ENCODE results near the gene KRT40.

The KRT40 gene

GRCh38 chr17:40984226-40984625, at the start of gene KRT40:
KRT40 (minus strand) TSS chr17:40984326; CDS start chr17:40984273, 53 bp downstream.
- no peaks in the 10 kb centered on the region for H3K4me1 ChIP-seq (ENCODE audit: insufficient read depth, low read length, poor library complexity, severe bottlenecking)
- TF ChIP-seq, protein P1, sequence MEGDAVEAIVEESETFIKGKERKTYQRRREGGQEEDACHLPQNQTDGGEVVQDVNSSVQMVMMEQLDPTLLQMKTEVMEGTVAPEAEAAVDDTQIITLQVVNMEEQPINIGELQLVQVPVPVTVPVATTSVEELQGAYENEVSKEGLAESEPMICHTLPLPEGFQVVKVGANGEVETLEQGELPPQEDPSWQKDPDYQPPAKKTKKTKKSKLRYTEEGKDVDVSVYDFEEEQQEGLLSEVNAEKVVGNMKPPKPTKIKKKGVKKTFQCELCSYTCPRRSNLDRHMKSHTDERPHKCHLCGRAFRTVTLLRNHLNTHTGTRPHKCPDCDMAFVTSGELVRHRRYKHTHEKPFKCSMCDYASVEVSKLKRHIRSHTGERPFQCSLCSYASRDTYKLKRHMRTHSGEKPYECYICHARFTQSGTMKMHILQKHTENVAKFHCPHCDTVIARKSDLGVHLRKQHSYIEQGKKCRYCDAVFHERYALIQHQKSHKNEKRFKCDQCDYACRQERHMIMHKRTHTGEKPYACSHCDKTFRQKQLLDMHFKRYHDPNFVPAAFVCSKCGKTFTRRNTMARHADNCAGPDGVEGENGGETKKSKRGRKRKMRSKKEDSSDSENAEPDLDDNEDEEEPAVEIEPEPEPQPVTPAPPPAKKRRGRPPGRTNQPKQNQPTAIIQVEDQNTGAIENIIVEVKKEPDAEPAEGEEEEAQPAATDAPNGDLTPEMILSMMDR (conservative IDR thresholded peaks at IDR 0.05; ENCODE audit: low read length) = no peak
- no peak for TF ChIP-seq EZH2phosphoT487 (IDR thresholded peaks at IDR 0.05; ENCODE audit: borderline replicate concordance)
- no peaks in the 10 kb centered on the region for H4K20me1 ChIP-seq (ENCODE audit: insufficient read depth, low read length, poor library complexity, severe bottlenecking)
- no peaks in the 10 kb centered on the region for H3F3A ChIP-seq (ENCODE audit: low read depth)
- H3K79me2 ChIP-seq (ENCODE audit: insufficient read depth, low read length) = no peaks in the 10 kb centered on the region
- no peak within 1 kb of the TSS for H3K4me2 ChIP-seq (ENCODE audit: low read depth, low read length, poor library complexity, severe bottlenecking)
- H3K4me3 ChIP-seq (ENCODE audit: low read length, poor library complexity, severe bottlenecking) = no peak within 1 kb of the TSS
- peaks cover 12% of the 10 kb centered on the region for H3K27me3 ChIP-seq (ENCODE audit: insufficient read depth, low read length, poor library complexity, severe bottlenecking)
- H3K9ac ChIP-seq (ENCODE audit: low read depth, low read length, poor library complexity, severe bottlenecking) = no peak within 1 kb of the TSS
- H3K36me3 ChIP-seq (ENCODE audit: insufficient read depth, low read length) = no peaks in the 10 kb centered on the region
- no peak within 1 kb of the TSS for H2AFZ ChIP-seq (ENCODE audit: low read length)
- no peaks in the 10 kb centered on the region for H3K9me3 ChIP-seq (ENCODE audit: insufficient read depth, low read depth, low read length)
- no peaks in the 10 kb centered on the region for H3K9me2 ChIP-seq (replicated peaks; ENCODE audit: low read depth, low read length)

- no peak within 1 kb of the TSS for H2AFZ ChIP-seq (ENCODE audit: low read length)
- no peaks in the 10 kb centered on the region for H3K4me1 ChIP-seq (ENCODE audit: insufficient read depth, low read length, poor library complexity, severe bottlenecking)
- no peaks in the 10 kb centered on the region for H4K20me1 ChIP-seq (ENCODE audit: insufficient read depth, low read length, poor library complexity, severe bottlenecking)
- H3K4me3 ChIP-seq (ENCODE audit: low read length, poor library complexity, severe bottlenecking) = no peak within 1 kb of the TSS
- H3K4me2 ChIP-seq (ENCODE audit: low read depth, low read length, poor library complexity, severe bottlenecking) = no peak within 1 kb of the TSS
- H3K9ac ChIP-seq (ENCODE audit: low read depth, low read length, poor library complexity, severe bottlenecking) = no peak within 1 kb of the TSS
- H3K27me3 ChIP-seq (ENCODE audit: insufficient read depth, low read length, poor library complexity, severe bottlenecking) = no peaks in the 10 kb centered on the region
- TF ChIP-seq, protein P1 (conservative IDR thresholded peaks at IDR 0.05; ENCODE audit: low read length) = no peak
- no peak for TF ChIP-seq EZH2phosphoT487 (IDR thresholded peaks at IDR 0.05; ENCODE audit: borderline replicate concordance)
- H3K9me3 ChIP-seq (ENCODE audit: insufficient read depth, low read depth, low read length) = no peaks in the 10 kb centered on the region
- no peaks in the 10 kb centered on the region for H3K36me3 ChIP-seq (ENCODE audit: insufficient read depth, low read length)
- H3K9me2 ChIP-seq (replicated peaks; ENCODE audit: low read depth, low read length) = no peaks in the 10 kb centered on the region
- no peaks in the 10 kb centered on the region for H3F3A ChIP-seq (ENCODE audit: low read depth)
- no peaks in the 10 kb centered on the region for H3K79me2 ChIP-seq (ENCODE audit: insufficient read depth, low read length)
Observed at GRCh38 chr17:41029633-41030245, 45.6 kb upstream of the KRT40 start, which contains the start of gene KRTAP1-4. KRTAP1-4 (minus strand) TSS chr17:41030195; CDS start chr17:41030078, 117 bp downstream.

GRCh38 chr17:41026715-41027471, 42.8 kb upstream of the KRT40 start, which contains the start of gene KRTAP1-5:
KRTAP1-5 (minus strand) TSS chr17:41027208; CDS start chr17:41027155, 53 bp downstream.
- H3K27me3 ChIP-seq (ENCODE audit: insufficient read depth, low read length, poor library complexity, severe bottlenecking) = no peaks in the 10 kb centered on the region
- no peaks in the 10 kb centered on the region for H3K4me1 ChIP-seq (ENCODE audit: insufficient read depth, low read length, poor library complexity, severe bottlenecking)
- H3K9ac ChIP-seq (ENCODE audit: low read depth, low read length, poor library complexity, severe bottlenecking) = no peak within 1 kb of the TSS
- H3K9me2 ChIP-seq (replicated peaks; ENCODE audit: low read depth, low read length) = no peaks in the 10 kb centered on the region
- H4K20me1 ChIP-seq (ENCODE audit: insufficient read depth, low read length, poor library complexity, severe bottlenecking) = no peaks in the 10 kb centered on the region
- H3K9me3 ChIP-seq (ENCODE audit: insufficient read depth, low read depth, low read length) = no peaks in the 10 kb centered on the region
- H3K4me2 ChIP-seq (ENCODE audit: low read depth, low read length, poor library complexity, severe bottlenecking) = no peak within 1 kb of the TSS
- no peaks in the 10 kb centered on the region for H3K36me3 ChIP-seq (ENCODE audit: insufficient read depth, low read length)
- no peak for TF ChIP-seq EZH2phosphoT487 (IDR thresholded peaks at IDR 0.05; ENCODE audit: borderline replicate concordance)
- TF ChIP-seq, protein P1 (conservative IDR thresholded peaks at IDR 0.05; ENCODE audit: low read length) = no peak
- no peaks in the 10 kb centered on the region for H3K79me2 ChIP-seq (ENCODE audit: insufficient read depth, low read length)
- H2AFZ ChIP-seq (ENCODE audit: low read length) = no peak within 1 kb of the TSS
- H3F3A ChIP-seq (ENCODE audit: low read depth) = no peaks in the 10 kb centered on the region
- no peak within 1 kb of the TSS for H3K4me3 ChIP-seq (ENCODE audit: low read length, poor library complexity, severe bottlenecking)

Measured in Loucy (cell line).